ENCODE results near the gene PDK2. TPM values are rescaled to one million over a fixed set of nuclear protein-coding genes. Genes with fewer than 3 reads are reported as not detected.

PDK2 gene
- polyA plus RNA-seq, 1 experiment = 155 TPM

- Histone ChIP-seq H3K27me3 (ENCODE audit: control insufficient read depth, insufficient read depth, low read length) (peaks cover 2% of the 10 kb centered on the region), H3K4me3 (ENCODE audit: low read depth, low read length) (no peak overlapping the region), H3K36me3 (ENCODE audit: control insufficient read depth, insufficient read depth, low read length) (peaks cover 6% of the 10 kb centered on the region)
- no peak for DNase-seq (ENCODE audit: low read depth)
- CTCF ChIA-PET = interaction anchor here (0.6 to 9.0 kb wide), 20 partner anchors 8 to 283 kb away, joined by 3 to 53 read pairs (median 4); partner anchors contain the start of genes LRRC59 and SGCA
- TF ChIP-seq CTCF (IDR thresholded peaks at IDR 0.05; ENCODE audit: insufficient read depth, low read depth, low read length) = peak; percentile 75
- POLR2A ChIA-PET = interaction anchor here (0.6 kb wide), 1 partner anchor 125 kb away, joined by 8 read pairs; no protein-coding TSS in a partner anchor
Observed at GRCh38 chr17:50114849-50115357, 19.8 kb downstream of the PDK2 start.

GRCh38 chr17:50115756-50116155 lies 20.6 kb downstream of the PDK2 start:
- no peak for DNase-seq (ENCODE audit: low read depth)
- Histone ChIP-seq H3K36me3 (ENCODE audit: control insufficient read depth, insufficient read depth, low read length) (peaks cover 3% of the 10 kb centered on the region), H3K4me3 (ENCODE audit: low read depth, low read length) (no peak overlapping the region), H3K27me3 (ENCODE audit: control insufficient read depth, insufficient read depth, low read length) (peaks cover 2% of the 10 kb centered on the region)
- ChIA-PET CTCF (interaction anchor here (0.5 to 9.0 kb wide), 15 partner anchors 7 to 282 kb away, joined by 3 to 53 read pairs (median 8); partner anchors contain the start of gene LRRC59), POLR2A (no interaction called here)
- TF ChIP-seq CTCF (IDR thresholded peaks at IDR 0.05; ENCODE audit: insufficient read depth, low read depth, low read length) = no peak

GRCh38 chr17:50117202-50118051 lies 22.3 kb downstream of the PDK2 start:
- peaks cover 2% of the 10 kb centered on the region for H3K27me3 ChIP-seq (ENCODE audit: control insufficient read depth, insufficient read depth, low read length)
- H3K4me3 ChIP-seq (ENCODE audit: low read depth, low read length) = no peak overlapping the region
- ChIA-PET POLR2A (no interaction called here), CTCF (interaction anchor here (0.9 to 9.0 kb wide), 14 partner anchors 9 to 179 kb away, joined by 3 to 53 read pairs (median 5); no protein-coding TSS in a partner anchor)
- peak; percentile 41 for TF ChIP-seq CTCF (IDR thresholded peaks at IDR 0.05; ENCODE audit: insufficient read depth, low read depth, low read length)
- H3K36me3 ChIP-seq (ENCODE audit: control insufficient read depth, insufficient read depth, low read length) = peaks cover 3% of the 10 kb centered on the region
- no peak for DNase-seq (ENCODE audit: low read depth)

- TF ChIP-seq CTCF (IDR thresholded peaks at IDR 0.05; ENCODE audit: insufficient read depth, low read depth, low read length) = no peak
- Histone ChIP-seq H3K27me3 (ENCODE audit: control insufficient read depth, insufficient read depth, low read length) (peaks cover 2% of the 10 kb centered on the region), H3K4me3 (ENCODE audit: low read depth, low read length) (no peak overlapping the region), H3K36me3 (ENCODE audit: control insufficient read depth, insufficient read depth, low read length) (peaks cover 3% of the 10 kb centered on the region)
- no peak for DNase-seq (ENCODE audit: low read depth)
- ChIA-PET CTCF (interaction anchor here (1.0 to 9.0 kb wide), 11 partner anchors 10 to 178 kb away, joined by 3 to 53 read pairs (median 6); partner anchors contain the start of gene PDK2), POLR2A (no interaction called here)
Observed at GRCh38 chr17:50118076-50118827, 23.1 kb downstream of the PDK2 start.
